ENCODE data around the gene ABCE1.

GRCh38 chr4:145154573-145154972 is 56.5 kb downstream of the ABCE1 start:
- TF ChIP-seq POLR2A (IDR thresholded peaks at IDR 0.05) (no peak), CTCF (IDR thresholded peaks at IDR 0.05) (no peak)
